CD14-positive monocyte (primary cell): ENCODE measurements around the gene C8G. TPM values are rescaled to one million over a fixed set of nuclear protein-coding genes. Genes with fewer than 3 reads are reported as not detected.

ENCODE experiments used
- DNase-seq, 3 donors: peaks; one replicate each; pipeline ENCODE4 v3.0.0-alpha.2; 2011 to 2022
- H2AFZ ChIP-seq: 2 replicates; pipeline ENCODE4 v1.6.0; 2012; ENCODE audit warnings: mild to moderate bottlenecking, low read depth, low read length, inconsistent platforms; ENCODE audit not compliant: insufficient read depth, poor library complexity, severe bottlenecking
- H3K27ac ChIP-seq, 2 donors: 1 replicate in 1 of 2; 2 replicates in 1 of 2; pipeline ENCODE4 v1.5.1; 2012 to 2013; ENCODE audit warnings: low read length in 2 of 2, control low read depth in 1 of 2, inconsistent platforms in 1 of 2, low read depth in 1 of 2, mild to moderate bottlenecking in 1 of 2
- H3K27me3 ChIP-seq, 2 donors: one replicate each; pipeline versions ENCODE4 v1.6.0 to v1.6.1; 2011 to 2013; ENCODE audit warnings: low read length in 2 of 2; ENCODE audit not compliant: control insufficient read depth in 2 of 2, insufficient read depth in 2 of 2
- H3K36me3 ChIP-seq, 2 donors: replicated peaks in 1 of 2; 1 replicate in 1 of 2; 2 replicates in 1 of 2; pipeline versions ENCODE4 v1.5.1 to v1.6.1; 2012 to 2013; ENCODE audit warnings: low read length in 2 of 2, control low read depth in 1 of 2, inconsistent platforms in 1 of 2, mild to moderate bottlenecking in 1 of 2; ENCODE audit not compliant: insufficient read depth in 2 of 2, control insufficient read depth in 1 of 2
- H3K4me1 ChIP-seq, 2 donors: 1 replicate in 1 of 2; 2 replicates in 1 of 2; pipeline versions ENCODE4 v1.5.1 to v1.6.1; 2012 to 2013; ENCODE audit warnings: low read length in 2 of 2, control low read depth in 1 of 2, inconsistent platforms in 1 of 2, mild to moderate bottlenecking in 1 of 2, moderate library complexity in 1 of 2; ENCODE audit not compliant: insufficient read depth in 2 of 2, control insufficient read depth in 1 of 2
- H3K4me2 ChIP-seq: replicated peaks from 2 replicates; pipeline ENCODE3; 2012; ENCODE audit warnings: low read length, moderate library complexity, mild to moderate bottlenecking; ENCODE audit not compliant: poor library complexity, severe bottlenecking; ENCODE audit errors: extremely low read depth
- H3K4me3 ChIP-seq, 3 experiments: fragments of 200-600 bp in 1 of 3; sonication (generic) in 1 of 3; replicated peaks in 1 of 3; 1 replicate in 2 of 3; 2 replicates in 1 of 3; pipeline ENCODE4 v1.5.1; 2011 to 2013; ENCODE audit warnings: low read length in 3 of 3, mild to moderate bottlenecking in 3 of 3, control low read depth in 2 of 3, low read depth in 2 of 3, inconsistent platforms in 1 of 3, moderate library complexity in 1 of 3
- H3K79me2 ChIP-seq: 2 replicates; pipeline ENCODE4 v1.6.0; 2012; ENCODE audit warnings: mild to moderate bottlenecking, control low read depth, inconsistent platforms, low read length, moderate library complexity; ENCODE audit not compliant: insufficient read depth
- H3K9ac ChIP-seq: 2 replicates; pipeline ENCODE4 v1.6.0; 2017; ENCODE audit warnings: low read length, mild to moderate bottlenecking; ENCODE audit not compliant: insufficient read depth, poor library complexity, severe bottlenecking
- H3K9me3 ChIP-seq, 2 donors: replicated peaks in 1 of 2; 1 replicate in 1 of 2; 2 replicates in 1 of 2; pipeline versions ENCODE4 v1.5.1 to v1.6.1; 2012 to 2013; ENCODE audit warnings: low read length in 2 of 2, control low read depth in 1 of 2; ENCODE audit not compliant: control insufficient read depth in 1 of 2, insufficient read depth in 1 of 2
- H4K20me1 ChIP-seq: 2 replicates; pipeline ENCODE4 v1.6.0; 2012; ENCODE audit warnings: mild to moderate bottlenecking, low read length, control low read depth, moderate library complexity; ENCODE audit not compliant: insufficient read depth
- H3K27ac Mint-ChIP-seq, 7 donors: one replicate each; pipeline ENCODE4 v1.8.0; 2020; ENCODE audit warnings: mild to moderate bottlenecking in 7 of 7, mixed read lengths in 7 of 7, moderate library complexity in 6 of 7, inconsistent platforms in 2 of 7
- H3K27me3 Mint-ChIP-seq, 3 donors: one replicate each; pipeline ENCODE4 v1.8.0; 2021 to 2022; ENCODE audit warnings: low read depth in 3 of 3, mild to moderate bottlenecking in 3 of 3, mixed read lengths in 3 of 3, moderate library complexity in 3 of 3, inconsistent platforms in 1 of 3
- H3K36me3 Mint-ChIP-seq, 2 donors: one replicate each; pipeline ENCODE4 v1.8.0; 2020; ENCODE audit warnings: mixed read lengths in 2 of 2, inconsistent platforms in 1 of 2, mild to moderate bottlenecking in 1 of 2
- H3K4me1 Mint-ChIP-seq: one replicate; pipeline ENCODE4 v1.8.0; 2020; ENCODE audit warnings: mild to moderate bottlenecking, mixed read lengths
- H3K4me3 Mint-ChIP-seq, 2 donors: one replicate each; pipeline ENCODE4 v1.8.0; 2020; ENCODE audit warnings: mild to moderate bottlenecking in 2 of 2, mixed read lengths in 2 of 2, moderate library complexity in 1 of 2
- H3K9me3 Mint-ChIP-seq, 7 donors: one replicate each; pipeline ENCODE4 v1.8.0; 2020 to 2022; ENCODE audit warnings: mixed read lengths in 7 of 7, mild to moderate bottlenecking in 6 of 7, moderate library complexity in 6 of 7, inconsistent platforms in 2 of 7
- CTCF ChIP-seq: fragments of 200-600 bp; IDR thresholded peaks from one replicate; pipeline ENCODE4 v1.8.0; 2022; ENCODE audit warnings: antibody characterized with exemption, mild to moderate bottlenecking
- WGBS: methylation state at CpG from one replicate; pipeline ENCODE4 v1.1.5; 2013; ENCODE audit warnings: missing lambda C conversion rate; ENCODE audit not compliant: insufficient coverage; 5-methylcytosine and 5-hydroxymethylcytosine counted together
- intact Hi-C, 2 donors: fragments of 100-400 bp; cut with micrococcal nuclease; formaldehyde crosslinking; loops; one replicate each; pipeline versions ENCODE4 v1.15.0 to v1.15.1; 2023
- polyA plus RNA-seq, 3 donors: library from polyadenylated mRNA; depleted of rRNA in 1 of 3; unstranded in 2 of 3; stranded (reverse) in 1 of 3; fragments of 300-500 nt in 2 of 3; fragments of >200 nt in 1 of 3; fragmentation: Illumina TruSeq in 2 of 3; gene quantifications; 1 replicate in 2 of 3; 2 replicates in 1 of 3; pipeline ENCODE4 v1.2.3, GENCODE V29; 2012 to 2021

Gene C8G
- polyA plus RNA-seq, 3 donors = 0.55 to 0.72 TPM; not detected in 1

- peaks cover 9 to 20% (median 14%) of the 10 kb centered on the region in 3 donors for H3K27me3 Mint-ChIP-seq
- H3K4me1 Mint-ChIP-seq = peaks cover 16% of the 10 kb centered on the region
- no peaks in the 10 kb centered on the region for H3K36me3 ChIP-seq
- no peak overlapping the region for H3K27ac Mint-ChIP-seq
- H3K9ac ChIP-seq = no peak overlapping the region
- 96% methylated on average over 8 of the region's 15 CpGs for WGBS
- H3K4me2 ChIP-seq = no peak overlapping the region
- H3K9me3 ChIP-seq = no peaks in the 10 kb centered on the region
- no peak overlapping the region for H2AFZ ChIP-seq
- no peaks in the 10 kb centered on the region for H3K79me2 ChIP-seq
- no peak for TF ChIP-seq CTCF
- intact Hi-C loops = no loop called here
- H3K4me1 ChIP-seq = peaks cover 10 to 17% of the 10 kb centered on the region in 2 donors
- H3K4me3 ChIP-seq = no peak overlapping the region
- H3K27ac ChIP-seq = no peak overlapping the region
- DNase-seq = no peak
- H3K4me3 Mint-ChIP-seq = no peak overlapping the region
- H3K36me3 Mint-ChIP-seq = no peaks in the 10 kb centered on the region
- peaks cover 0 to 2% (median 0%) of the 10 kb centered on the region in 7 donors for H3K9me3 Mint-ChIP-seq
- H3K27me3 ChIP-seq = no peaks in the 10 kb centered on the region
- H4K20me1 ChIP-seq = no peaks in the 10 kb centered on the region
Measured at GRCh38 chr9:136963341-136963740, 18.3 kb downstream of the C8G start.

DNA sequence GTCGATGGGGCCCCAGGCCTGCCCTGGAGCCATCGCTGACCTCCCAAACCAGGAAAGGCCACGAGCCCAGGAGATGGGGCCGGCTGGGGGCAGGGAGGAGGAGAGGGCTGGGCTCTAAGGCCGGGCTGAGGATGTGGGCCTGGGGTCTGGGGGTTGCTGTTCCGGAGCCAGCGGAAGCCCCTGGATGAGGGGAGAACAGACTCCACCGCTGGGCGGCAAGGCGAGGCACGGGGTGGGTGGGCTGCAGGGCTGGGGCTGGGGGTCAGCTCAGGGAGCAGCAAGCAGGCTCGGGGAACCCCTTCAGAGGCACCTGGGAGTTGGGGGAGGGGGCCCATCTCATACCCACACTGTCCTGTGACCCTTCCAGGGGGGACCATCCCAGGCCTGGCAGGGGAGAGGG lies 18.7 kb downstream of the C8G start:
- no peak overlapping the region for H3K4me2 ChIP-seq
- intact Hi-C loops = no loop called here
- no peaks in the 10 kb centered on the region for H3K27me3 ChIP-seq
- peaks cover 9 to 20% (median 14%) of the 10 kb centered on the region in 3 donors for H3K27me3 Mint-ChIP-seq
- no peaks in the 10 kb centered on the region for H3K9me3 ChIP-seq
- H3K27ac Mint-ChIP-seq = no peak overlapping the region
- no peaks in the 10 kb centered on the region for H3K36me3 Mint-ChIP-seq
- no peaks in the 10 kb centered on the region for H3K79me2 ChIP-seq
- no peak overlapping the region for H3K4me3 ChIP-seq
- H3K9ac ChIP-seq = no peak overlapping the region
- H4K20me1 ChIP-seq = no peaks in the 10 kb centered on the region
- no peaks in the 10 kb centered on the region for H3K36me3 ChIP-seq
- no peak for DNase-seq
- H3K4me3 Mint-ChIP-seq = no peak overlapping the region
- WGBS = 96% methylated on average over 5 of the region's 12 CpGs
- H3K27ac ChIP-seq = no peak overlapping the region
- no peak overlapping the region for H2AFZ ChIP-seq
- H3K4me1 ChIP-seq = peaks cover 10 to 17% of the 10 kb centered on the region in 2 donors
- H3K4me1 Mint-ChIP-seq = peaks cover 16% of the 10 kb centered on the region
- TF ChIP-seq CTCF = no peak
- H3K9me3 Mint-ChIP-seq = peaks cover 0 to 2% (median 0%) of the 10 kb centered on the region in 7 donors
